GM19043 (cell line): Measurements from ENCODE around the gene MVD.

Source experiments
- ATAC-seq: cut with Tn5 transposase; IDR thresholded peaks from one replicate; pipeline ENCODE4 v1.9.1; 2021; ENCODE audit warnings: low read depth; ENCODE audit not compliant: unreplicated experiment

Gene MVD

GRCh38 chr16:88658714-88659113 lies 4.2 kb downstream of the MVD start:
- no peak for ATAC-seq

- no peak for ATAC-seq
Measured at GRCh38 chr16:88657371-88657770, 5.5 kb downstream of the MVD start.

- ATAC-seq, result no peak
Measured at GRCh38 chr16:88656291-88656980, 6.5 kb downstream of the MVD start.

- no peak for ATAC-seq
Measured at GRCh38 chr16:88655733-88656281, 7.1 kb downstream of the MVD start.

DNA sequence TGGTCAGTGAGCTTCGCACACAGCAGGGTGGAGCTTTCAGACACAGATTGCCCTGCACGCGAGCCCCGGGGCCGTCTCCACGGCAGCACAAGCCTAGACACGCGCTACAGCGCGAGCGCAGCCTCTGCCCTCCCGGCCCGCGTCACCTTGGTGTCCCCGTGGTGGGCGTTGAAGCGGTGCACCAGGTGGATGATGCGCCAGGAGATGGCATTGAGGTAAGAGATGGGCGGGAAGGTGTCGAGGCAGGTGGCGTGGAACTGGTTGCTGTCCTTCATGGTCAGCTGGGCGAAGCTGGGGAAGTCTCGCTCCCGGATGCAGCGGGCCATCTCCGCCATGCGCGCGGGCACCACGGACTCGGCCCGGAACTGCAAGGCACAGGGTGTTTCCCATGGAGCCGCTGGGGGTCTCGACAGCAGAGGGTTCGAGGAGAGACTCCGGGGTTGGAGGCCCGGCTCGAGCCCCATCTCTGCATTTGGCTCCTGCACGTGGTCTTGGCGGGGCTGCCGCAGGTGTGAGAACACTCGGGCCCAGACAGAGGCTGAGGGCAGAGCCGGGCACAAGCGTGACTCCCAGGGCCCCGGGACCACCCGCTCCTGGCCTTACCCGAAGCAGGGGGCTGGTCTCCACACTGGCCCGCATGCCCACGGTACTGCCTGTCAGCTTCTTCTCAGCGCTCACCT lies 7.7 kb downstream of the MVD start:
- no peak for ATAC-seq

DNA sequence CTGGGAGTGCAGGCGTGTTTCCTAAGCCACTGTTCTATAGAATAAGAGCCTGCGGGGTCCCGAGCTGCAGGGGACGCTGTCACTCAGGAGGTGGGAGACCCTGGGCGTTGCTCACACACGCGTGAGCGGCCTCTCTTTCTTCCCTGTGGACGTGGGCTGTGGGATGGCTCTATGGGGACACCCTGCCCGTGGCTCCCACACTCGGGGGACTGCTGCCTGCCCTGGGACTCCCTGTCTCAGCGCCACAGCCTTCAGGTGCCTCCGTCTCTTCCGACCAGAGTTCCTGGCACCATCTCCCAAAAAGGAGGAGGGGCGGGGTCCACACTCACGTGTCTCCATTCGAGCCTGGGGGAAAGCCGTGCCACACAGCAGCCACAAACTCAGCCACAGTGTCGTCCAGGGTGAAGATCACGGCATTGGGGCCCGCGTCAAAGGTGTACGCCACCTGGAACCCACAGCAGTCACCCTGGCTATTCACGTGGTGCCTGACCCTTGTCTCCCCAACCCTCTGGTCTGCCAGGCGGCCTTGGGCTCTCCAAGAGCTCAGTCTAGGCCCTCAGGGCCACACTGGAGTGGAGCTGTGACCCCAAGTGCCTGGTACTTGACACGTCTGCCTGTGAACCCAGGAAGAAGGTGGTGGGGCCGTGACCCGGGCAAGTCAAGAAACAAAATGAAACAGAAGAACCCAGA lies 8.4 kb downstream of the MVD start:
- no peak for ATAC-seq

GRCh38 chr16:88653596-88654362 lies 9.1 kb downstream of the MVD start:
- ATAC-seq, result no peak

GRCh38 chr16:88653101-88653500 lies 9.8 kb downstream of the MVD start:
- ATAC-seq, result no peak

DNA sequence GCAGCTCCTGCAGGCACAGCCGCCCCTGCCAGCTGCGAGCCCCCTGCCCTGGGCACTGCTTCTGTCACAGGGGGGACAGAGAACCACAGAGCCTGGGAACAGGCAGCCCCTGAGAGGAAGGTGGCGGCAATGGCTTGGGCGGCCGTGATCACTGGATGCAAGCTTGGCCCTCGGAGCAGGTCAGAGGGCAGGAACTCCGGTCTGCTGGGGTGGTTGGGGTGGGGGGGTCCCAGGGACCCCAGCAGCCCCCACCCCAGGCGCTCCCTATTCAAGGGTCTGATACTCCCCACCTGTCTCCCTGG lies 10.2 kb downstream of the MVD start:
- no peak for ATAC-seq

DNA sequence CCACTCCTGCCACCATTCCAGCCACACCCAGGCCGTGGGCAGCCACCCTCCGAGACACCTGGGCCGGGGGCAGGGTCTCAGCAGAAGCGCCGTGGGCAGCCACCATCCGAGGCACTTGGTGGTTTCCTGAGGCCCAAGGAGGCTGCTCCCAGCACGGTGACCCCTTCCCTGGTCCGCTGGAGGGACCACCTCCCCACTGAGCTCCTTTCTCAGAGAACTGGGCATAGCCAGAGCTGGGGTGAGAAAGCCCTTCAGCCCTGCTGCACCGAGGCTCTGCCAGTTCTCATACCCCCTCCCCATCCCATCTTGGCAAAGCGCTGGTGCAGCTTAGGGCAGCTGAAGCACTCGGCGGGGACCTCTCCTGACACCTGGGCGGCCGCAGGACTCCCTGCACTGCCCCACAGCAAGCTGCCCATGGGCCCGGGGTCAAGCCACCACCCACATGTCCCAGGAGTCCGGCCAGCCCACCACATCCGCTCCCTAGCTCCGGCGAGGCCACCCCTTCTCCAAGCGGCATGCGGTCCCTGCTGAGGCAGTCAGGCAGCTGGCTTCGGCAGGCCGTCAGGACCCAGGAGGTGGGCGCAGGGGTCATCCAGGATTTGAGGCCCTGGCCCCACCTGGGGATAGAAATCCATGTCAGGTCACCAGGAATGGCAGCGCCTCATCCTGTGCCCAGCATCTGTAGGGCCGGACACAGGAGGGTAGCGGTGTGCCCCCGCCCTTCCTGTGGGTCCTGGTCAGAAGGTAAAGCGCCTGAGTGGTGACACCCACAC lies 10.7 kb downstream of the MVD start:
- ATAC-seq, result no peak

GRCh38 chr16:88651276-88651988 lies 11.5 kb downstream of the MVD start:
- ATAC-seq, result peak; percentile 81

DNA sequence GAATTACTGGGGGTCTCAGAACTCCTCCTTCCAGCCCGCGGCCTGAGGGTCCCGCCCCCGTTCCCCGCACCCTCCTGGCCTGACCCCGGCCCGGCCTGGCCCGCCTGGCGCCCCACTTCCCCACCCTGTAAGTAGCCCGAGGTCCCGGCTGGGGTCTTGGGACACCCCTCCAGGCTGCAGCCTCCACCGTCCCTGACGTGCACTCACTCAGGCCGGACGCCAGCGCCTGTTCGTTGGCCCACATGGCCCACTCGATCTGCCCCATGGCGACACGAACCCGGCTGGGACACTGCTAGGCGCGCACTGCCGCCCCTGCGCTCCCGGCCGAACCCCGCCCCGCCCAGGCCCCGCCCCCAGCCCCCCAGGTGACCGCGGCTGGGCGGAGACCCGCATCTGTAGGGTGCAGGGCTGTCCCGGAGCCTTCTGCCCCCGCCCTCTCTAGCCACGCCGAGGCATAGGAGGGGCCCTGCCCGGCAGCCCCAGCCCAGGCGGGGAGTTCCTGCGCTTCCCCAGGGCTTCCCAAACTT lies 12.1 kb downstream of the MVD start, which contains the start of gene CYBA:
TSS of gene CYBA (minus strand) at position 305 of the 527 bp plus-strand sequence. CDS start at position 265, 40 bp downstream.
- peak; percentile 57 for ATAC-seq

DNA sequence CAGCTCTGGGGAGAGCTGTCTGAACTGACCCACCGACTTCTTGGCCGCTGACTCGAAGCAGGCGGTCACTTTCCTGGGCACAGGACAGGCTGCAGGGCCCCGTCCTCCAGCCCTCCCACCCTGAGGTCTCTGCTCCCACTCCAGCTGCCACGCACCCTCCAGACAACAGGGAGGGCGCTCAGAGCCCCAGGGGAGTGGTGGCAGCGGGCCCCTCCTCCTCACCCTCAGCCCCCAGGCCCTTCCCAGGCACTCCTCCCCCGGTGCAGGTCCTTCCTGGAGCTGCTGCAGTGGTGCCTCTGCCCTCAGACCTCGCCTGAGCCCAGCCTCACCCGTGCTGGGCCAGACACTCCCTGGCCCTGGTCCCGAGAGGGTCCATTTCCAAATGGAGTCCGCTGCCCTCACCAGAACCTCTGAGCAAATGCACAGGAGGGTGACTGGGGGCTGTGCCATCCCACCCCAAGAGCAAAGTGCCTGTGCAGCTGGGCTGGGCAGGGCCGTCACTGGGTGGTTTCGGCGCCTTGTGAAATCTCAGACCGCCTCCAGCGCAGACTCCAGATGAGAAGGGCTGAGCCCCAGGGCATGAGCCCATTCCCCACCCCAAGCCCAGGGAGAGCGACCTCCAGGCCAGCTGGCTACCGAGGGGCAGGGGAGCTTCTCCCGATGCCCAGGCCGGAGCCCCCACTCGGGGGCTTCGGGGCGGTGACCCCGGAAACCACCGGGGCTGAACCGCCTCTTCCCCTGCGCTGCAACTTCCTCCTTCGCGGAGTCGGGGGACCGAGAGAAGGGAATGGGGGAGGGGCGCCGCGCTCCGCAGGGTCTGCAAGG lies 12.8 kb downstream of the MVD start:
- ATAC-seq, result no peak

DNA sequence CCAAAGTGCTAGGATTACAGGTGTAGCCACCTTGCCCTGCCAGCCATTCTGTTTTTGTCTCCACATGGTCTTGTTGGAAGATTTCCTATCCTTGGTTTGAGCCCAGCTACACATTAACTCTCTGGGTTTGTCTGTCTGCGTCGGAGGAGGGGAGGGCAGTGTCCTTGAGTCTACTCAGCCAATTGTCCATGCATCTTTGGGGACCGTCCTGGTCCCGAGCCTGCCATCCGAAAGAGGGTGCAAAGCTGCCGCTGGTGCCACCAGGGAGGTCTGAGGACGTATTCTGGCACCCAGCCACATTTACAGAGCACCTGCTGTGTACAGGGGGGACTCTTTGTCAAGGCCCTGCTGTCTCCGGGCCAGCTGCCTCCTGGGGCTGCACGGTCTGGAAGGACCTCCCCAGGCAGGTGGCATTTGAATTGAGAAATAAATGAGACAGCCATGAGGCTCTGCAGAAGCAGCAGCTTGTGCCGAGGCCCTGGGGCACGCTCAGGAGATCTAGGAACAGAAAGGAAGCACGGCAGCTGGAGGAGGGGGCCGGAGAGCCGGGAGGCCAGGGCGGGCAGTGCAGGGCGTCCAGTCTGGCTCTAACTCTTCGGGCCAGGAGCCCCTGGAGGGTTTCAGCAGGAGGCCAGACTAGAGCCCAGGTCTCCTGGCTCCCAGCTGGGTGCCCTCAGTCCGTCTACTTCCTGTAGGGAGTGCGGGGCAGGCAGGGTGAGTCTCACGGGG lies 13.5 kb downstream of the MVD start:
- ATAC-seq, result no peak

DNA sequence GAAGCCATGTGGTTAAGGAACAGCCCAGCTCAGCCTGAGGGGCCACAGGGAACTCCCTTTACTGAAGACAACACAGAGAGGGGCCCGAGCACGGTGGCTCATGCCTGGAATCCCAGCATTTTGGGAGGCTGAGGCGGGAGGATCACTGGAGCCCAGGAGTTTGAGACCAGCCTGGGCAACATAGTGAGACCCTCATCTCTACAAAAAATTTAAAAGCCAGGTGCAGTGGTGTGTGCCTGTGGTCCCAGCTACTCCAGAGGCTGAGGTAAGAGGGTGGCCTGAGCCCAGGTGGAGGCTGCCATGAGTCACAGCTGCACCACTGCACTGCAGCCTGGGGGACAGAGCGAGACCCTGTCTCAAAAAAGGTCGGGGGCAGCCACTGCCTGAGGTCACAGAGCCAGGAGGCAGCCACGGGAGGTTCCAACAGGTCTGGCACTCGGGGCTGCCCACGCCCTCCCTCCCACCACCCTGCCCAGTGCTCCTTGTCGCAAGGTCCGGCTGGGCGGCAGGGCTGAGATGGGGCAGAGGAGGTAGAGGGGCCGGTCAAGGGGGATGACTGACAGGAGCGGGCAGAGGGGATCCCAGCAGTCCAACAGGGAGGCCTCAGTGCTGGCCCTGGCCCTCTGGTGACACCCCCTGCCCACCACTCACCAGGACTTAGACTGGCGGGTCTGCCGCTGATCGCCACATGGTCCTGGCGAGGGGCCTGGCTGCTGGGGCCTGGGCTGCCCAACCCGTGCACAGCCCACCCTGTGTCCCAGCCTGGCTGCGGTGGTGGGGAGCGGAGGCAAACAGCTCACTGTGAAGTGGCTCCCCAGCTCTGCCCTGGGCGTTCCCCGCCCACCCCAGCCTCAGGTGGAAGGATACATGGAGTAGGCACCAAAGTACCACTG lies 15.5 kb downstream of the MVD start:
- ATAC-seq, result no peak

DNA sequence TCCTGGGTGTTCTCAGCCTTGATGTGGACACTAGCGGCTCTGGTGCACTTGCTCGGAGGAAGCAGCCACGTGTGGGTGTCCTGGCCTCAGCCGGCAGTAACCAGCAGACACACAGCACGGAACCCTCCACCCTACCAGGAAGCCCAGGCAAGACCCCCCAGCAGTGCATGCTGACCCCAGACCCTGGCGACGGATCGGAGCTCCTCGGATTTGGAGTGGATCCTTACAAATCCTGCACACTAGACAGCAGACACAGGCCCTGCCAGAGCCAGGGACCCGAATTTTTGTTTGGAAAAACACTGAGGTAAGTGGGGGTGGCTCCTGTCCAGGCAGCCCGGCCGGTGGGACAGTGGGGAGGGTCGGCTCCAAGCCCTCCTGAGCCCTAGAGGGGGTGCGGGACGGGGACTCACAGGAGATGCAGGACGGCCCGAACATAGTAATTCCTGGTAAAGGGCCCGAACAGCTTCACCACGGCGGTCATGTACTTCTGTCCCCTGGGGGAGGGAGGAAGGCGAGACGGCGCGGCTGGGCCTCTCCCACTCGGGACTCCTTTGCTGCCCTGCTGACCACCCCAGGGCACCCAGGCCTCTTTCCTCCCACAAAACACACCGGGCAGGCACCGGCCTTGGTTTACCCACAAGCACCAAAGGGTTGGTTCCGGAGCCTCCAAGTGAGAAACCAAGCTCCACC lies 16.4 kb downstream of the MVD start:
- ATAC-seq, result no peak
